GM19395 (cell line): ENCODE measurements around the gene NDST3.

ENCODE experiments used
- ATAC-seq: cut with Tn5 transposase; IDR thresholded peaks from one replicate; pipeline ENCODE4 v1.9.1; 2021; ENCODE audit warnings: mild to moderate bottlenecking, moderate library complexity; ENCODE audit not compliant: unreplicated experiment

NDST3 gene

DNA sequence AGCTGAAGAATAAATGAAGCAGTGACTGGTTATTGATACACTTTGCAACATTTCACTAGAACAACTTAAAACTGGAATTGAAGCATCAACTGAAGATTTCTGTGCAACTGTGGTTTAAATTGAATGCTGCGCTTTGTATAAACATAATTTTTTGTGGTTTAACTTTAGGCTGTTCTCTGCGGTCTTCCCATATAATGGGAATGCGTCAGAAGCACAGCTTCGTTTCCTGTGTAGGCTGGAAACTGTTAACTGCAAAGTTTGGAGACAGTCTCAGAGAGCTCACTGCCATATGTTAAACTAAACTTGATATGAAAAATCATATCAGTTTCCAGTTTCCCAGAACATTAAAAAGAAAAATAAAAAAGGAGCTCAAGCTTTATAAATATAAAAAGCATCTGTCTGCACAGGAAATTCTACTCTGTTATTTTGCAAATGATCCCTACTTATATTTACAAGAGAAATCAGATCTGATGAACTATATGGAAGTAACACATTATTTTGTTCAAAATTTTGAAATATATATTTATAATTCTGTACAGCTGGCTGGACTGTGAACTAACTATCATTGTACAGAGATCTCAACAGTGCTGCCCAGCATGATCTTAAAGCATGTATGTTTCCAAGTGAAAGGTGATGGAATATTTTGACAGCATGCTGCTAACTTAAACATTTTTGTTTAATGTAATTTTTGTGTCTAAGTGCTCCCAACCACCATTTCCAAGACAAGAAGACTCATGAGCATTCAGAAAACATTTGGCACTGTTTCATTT is 139.9 kb downstream of the NDST3 start:
- ATAC-seq: no peak

DNA sequence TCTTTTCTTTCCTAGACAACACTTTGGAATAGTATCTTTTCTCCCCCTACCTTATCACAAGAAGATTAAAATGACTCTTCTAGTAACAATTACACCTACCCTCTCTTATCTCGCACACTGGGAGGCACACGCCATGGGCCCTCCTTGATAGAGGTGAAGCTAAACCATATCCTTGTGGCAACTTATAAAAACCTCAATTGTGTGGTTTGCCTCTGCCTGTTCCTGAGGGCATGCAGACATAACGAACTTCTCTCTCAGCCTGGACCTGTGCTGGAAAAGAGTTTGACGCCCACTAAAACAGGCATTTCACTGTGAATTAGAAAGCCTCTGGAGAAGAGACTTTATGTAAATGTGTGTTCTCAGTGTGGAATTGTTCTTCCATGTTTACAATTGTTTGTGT is 141.2 kb downstream of the NDST3 start:
- no peak for ATAC-seq

DNA sequence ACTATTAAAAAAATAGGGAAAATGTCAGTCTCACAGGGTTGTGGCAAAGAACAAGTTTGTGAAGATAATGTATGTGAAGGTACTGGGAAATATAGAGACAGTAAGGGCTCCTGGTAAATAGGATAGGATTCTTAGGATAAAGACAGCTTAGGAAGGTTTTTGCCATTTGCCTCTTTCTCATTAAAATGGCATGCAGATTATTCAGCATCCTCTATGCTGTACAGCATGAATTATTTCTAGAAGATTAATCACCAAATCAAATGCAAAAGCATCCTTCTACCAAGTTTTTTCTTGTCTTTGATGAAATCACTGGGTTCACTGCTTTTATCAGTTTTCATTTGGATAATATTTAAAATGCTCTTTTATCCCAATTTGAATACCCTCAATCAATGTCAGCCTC is 142.8 kb downstream of the NDST3 start:
- ATAC-seq: no peak

DNA sequence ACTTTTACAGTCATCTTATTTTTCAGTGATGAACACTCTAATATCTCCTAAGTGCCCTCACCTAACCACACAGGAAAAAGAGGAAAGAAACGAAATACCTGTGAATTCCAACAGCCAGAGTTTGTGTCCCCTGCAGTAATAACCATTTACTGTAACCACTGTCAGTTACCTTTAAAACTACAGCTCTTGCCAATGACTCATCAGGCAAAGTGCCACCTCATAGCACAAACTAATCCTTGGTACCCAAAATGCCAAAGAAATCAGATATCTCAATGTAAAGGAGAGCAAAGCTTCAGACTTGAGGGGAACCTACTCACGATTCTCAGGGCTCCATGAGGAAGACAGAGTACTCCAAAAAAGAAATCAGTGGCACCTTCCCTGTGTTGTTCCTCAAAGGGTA is 146.5 kb downstream of the NDST3 start:
- no peak for ATAC-seq

DNA sequence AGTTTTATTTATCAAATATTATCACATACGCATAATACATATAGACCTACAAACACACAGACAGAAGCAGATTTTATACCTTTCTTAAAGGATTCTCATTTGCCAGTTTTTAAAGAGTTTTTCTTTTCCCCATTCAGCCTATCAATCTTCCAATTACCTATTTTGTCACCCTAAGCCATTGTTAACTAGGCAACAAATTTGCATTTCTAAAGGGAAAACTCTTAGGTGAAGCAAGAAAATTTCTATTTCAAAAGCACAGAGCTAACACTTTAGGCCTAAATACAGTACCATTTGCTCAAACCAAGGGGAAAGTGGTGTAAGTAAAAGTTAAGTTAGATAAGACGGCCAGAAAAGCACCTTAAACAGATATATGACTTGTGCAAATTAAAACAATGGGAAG is 156.6 kb downstream of the NDST3 start:
- ATAC-seq: no peak

DNA sequence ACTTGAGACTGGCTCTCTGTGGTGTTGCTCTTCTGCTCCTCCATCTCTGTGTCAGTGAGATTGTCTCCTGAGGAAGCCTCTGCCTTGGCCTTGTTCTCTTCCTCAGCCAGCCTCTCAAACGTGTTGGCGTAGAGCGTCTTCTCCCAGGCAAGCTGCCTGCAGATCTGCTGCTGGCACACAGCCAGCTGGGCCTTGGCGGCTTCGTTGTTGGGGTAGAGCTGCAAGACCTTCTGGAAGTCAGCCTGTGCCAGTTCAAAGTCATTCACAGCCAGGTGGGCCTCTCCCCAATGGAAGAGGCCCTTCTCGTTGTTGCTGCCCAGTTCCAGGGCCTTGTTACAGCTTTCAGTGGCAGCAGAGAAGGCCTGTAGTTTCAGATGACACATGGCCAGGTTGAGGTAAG is 159.1 kb downstream of the NDST3 start:
- no peak for ATAC-seq

DNA sequence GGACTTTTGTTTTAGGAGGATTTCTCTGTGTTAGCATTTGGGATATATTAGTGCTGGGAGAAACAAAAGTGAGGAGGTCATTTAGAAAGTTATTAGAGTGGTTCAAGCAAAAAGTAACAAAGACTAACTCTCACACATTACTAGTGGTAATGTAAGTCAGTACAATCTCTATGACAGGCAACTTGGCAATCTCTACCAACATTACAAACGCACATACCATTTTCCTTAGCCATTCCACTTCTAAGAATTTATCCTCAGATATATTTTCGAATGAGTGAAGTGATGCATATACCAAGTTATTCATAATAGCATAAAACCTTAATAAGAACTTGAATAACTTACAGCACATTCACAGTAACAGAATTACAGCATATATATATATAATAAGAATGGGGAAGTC is 172.3 kb downstream of the NDST3 start:
- no peak for ATAC-seq

DNA sequence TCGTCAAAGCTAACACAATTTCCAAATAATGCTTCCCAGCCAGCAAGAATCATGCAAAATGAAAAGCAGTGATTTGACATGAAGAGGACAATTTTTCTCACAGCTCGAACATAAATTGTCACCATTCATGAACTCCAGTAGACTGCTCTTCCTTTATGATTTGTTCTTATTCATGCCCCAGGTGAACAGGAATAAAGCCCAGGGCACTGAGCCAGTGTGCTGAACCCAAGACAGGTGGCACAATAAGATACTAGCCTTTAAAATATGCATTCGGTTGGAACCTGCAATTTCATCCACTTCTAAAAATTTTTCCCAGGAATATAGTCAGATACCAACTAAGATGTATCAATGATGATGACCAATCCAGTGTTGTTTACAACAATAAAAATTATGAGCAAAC is 178.8 kb downstream of the NDST3 start:
- no peak for ATAC-seq

DNA sequence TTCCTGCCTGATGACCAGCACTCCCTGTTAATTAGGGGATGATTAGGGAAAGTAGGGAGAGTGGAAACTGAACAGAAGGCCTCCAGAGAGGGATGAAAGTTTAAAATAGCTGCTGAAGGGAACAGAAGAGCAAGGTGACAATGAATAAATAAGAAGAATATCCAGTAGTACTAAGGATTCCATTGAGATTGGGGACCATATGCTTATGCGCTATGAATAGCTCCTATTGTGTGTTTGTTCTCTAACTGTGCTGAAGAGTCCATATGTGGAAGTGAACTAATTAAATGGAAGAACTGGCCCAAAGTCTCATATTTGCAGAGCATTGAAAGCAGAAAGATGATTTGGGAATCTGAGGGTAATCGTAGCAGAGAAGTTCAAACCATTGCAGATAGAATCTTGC is 181.5 kb downstream of the NDST3 start:
- ATAC-seq: no peak

DNA sequence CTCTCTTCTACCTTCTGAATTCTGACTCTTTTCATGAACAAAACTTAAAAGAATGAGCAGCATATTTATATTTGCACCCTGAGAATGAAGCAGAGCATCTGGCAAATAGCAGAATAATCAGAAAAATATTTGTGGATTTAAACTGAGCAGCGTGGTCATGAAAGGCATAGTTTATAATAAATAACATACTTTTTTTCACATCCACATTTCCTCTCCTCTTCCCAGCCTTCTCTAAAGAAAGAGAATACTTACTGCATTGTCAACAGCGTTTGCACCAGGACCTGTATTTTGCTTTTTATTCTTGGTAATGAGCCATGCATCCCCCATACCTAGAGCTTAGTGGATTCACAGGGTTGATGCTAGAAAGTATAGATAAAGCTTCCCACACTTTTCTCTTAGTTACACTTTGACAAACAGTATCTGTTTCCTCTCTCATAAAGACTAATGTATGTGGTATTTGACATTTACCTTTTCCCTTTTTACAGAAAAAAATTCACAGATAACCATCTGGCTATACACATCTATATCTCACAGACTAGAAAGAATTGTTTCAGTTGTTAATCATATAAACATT is 187.0 kb downstream of the NDST3 start:
- ATAC-seq: no peak

DNA sequence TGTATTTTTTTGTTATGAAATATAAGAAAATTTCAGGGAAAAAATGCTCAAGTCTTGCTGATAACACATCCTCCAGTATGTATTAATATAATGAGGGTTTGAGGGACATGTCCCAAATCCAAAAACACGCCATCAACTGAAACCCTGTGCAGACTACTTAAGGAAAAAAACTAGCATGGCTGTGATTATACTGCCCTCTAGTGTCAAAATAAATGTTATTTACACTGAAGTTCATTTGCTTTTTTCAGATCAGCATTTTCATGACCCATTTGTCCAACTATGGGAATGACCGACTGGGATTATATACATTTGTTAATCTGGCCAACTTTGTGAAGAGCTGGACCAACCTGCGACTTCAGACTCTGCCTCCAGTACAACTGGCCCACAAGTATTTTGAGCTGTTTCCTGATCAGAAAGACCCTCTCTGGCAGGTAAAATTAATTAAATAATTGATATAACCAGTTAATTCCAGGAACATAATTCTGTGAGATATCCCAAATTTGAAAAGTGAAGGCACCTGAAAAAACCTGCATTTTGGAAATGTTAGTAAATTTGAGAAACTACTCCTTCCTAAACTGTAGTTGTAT is 190.1 kb downstream of the NDST3 start:
- ATAC-seq: peak; percentile 82

DNA sequence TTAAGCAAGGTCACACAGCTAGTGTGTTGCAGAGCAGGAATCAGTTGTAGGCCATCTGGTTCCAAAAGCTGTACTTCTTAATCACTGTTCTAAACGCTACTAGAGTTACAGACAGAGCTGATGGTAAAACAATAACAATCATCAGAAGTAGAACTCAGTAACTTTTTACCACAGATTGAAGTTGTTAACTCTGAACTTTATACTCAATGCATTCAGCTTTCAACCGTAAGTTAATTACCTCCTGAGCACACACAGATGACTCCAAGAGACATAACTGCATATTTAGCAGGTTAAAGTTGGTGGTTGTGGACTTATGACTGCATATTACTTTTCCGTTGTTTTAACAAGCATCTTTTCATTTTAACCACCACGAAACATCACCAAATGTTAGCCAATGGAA is 191.2 kb downstream of the NDST3 start:
- ATAC-seq: no peak

DNA sequence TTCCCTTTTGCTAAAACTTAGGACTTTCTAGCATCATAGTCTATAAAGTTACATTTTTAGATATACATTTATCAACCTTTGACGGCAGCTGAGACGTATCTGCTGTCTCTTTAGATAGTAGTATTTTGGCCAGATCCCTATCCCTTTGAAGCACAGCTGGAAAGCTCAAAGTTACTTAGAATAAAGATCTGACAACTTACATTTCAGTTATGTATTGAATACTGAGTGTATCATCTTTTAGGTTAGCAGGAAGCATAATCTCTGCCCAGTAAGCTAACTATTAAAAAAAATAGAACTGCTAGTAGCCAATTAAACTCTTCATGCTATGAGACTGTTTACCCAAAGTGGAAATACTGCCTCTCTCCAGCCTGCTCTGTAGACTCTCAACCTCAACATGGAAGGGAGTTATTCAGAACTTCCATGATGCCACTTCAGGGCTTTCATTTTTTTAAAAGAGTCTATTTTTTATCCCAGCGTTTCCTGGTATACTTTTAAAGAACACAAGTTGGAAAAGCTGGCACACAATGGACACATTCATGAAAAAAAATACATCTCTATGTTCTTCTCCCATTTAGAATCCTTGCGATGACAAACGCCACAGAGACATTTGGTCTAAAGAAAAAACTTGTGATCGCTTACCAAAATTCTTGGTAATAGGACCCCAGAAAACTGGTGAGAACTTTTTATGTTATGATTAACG is 192.2 kb downstream of the NDST3 start:
- ATAC-seq: no peak

DNA sequence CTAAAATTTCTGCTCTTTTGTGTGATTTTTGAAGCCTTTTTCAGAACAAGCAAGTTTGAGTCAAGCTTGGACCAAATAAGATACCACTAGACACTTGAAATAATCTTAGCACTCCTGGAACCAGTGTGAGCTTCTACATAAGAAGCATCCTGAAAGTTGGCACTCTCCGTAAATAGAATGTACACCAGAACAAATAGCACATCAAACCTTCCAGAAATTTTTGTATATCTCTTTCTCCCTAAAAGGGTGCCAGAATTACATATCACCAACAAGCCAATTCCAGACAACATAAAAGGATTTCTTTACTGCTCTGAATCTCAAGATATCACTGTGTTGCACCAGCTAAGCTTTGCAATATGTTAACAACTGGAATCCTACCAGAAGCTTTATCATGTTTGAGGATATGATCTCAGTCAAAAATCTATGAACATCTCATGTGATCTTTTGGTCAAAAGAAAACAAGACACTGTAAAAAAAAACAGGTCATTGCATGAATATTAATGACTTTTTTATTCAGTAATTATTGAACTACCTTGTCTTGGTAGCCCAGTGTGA is 201.4 kb downstream of the NDST3 start:
- ATAC-seq: no peak

DNA sequence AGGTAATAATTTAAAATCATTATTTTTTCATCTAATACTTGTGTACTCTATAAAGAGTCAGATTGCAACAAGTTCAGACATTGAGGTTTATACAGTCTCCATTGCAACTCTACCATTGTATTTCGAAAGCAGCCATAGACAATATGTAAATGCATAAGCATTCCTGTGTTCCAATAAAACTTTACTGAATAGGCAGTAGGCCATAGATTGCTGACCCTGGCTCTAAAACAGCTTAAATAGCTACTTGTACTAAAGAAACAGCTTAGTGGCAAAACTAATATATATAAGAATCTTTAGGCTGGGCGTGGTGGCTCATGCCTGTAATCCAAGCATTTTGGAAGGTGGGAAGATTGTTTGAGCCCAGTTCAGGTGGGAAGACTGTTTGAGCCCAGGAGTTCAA is 203.2 kb downstream of the NDST3 start:
- no peak for ATAC-seq

DNA sequence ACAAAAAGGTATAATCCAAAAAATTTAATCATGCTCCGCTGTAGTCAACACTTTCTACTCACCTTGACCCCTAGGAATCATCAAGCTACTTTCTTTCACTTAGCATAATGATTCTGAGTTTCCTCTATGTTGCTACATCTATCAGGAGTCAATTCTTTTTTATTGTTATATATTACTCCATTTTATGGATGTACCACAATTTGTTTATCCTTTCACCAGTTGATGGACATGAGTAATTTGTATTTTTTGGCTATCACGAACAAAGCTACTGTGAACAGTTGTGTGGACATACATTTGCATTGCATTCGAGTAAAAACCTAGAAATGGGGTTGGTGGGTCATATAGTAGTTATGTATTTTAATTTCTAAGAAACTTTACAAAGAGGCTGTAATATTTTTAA is 215.6 kb downstream of the NDST3 start:
- ATAC-seq: no peak

DNA sequence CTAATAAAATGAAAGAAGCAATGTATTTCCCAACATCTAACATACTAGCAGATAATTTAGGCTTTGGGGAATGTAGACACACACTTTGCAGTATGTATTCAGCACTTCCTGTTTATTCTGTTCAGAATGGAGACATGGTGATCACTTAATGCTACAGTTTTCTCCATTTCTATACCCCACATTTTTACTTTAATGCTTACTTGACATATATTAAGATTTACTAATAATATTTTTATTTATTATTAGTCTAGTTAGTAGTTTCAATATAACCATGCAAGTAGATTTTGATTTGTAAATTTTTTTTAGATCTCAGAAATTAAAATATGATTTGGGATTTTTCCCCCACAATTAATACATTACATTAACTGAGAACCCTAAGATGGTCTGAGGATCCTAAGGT is 220.1 kb downstream of the NDST3 start:
- no peak for ATAC-seq

DNA sequence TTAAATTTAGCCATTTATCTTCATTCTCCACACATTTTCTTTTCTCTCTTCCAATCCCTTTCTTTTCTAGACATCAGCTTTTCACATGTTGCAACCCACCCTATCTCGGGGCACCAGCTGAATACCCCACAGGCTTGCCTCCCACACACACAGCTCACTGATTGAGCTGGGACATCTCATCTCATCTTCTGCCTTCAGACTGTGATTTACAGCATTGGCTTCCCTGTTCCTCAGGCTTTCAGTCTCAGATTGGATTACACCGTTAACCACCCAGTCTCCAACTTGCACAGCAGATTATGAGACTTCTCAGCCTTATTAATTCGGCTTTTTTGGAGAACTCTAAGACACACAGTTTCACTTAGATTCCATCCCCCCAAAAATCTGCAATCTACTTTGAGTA is 224.8 kb downstream of the NDST3 start:
- no peak for ATAC-seq

DNA sequence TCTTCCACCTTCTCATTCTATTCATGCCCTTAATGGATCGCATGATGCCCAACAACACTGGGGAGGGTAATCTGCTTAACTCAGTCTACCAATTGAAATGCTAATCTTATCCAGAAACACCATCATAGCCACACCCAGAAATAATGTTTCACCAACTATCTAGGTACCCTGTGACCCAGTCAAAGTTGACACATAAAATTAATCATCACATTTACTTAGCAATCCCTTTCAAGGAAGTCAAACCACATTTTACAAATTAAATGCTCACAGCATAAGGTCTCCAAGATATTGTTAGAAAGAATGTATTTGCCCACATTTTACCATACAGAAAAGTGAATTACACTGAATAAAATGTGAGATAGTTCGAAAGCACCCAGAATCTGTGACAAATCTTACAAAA is 226.0 kb downstream of the NDST3 start:
- ATAC-seq: no peak

DNA sequence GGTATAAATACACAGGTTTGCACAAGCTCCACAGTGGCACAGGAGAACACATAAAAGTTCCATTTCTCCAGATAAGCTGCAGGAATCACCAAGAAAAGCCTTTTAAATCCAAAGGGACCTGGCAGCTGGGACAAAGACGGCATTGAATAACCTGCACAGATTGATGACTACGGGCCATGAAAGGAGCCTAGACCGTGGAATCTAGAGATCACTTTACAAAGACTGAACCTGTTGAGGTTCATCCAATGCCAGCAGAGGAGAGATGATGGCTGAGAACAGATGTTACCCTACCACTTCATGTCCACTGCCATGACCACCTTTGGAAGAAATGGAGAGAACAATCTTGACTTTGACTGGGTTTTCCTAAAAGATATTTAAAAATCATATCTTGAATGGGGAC is 229.8 kb downstream of the NDST3 start:
- ATAC-seq: no peak

DNA sequence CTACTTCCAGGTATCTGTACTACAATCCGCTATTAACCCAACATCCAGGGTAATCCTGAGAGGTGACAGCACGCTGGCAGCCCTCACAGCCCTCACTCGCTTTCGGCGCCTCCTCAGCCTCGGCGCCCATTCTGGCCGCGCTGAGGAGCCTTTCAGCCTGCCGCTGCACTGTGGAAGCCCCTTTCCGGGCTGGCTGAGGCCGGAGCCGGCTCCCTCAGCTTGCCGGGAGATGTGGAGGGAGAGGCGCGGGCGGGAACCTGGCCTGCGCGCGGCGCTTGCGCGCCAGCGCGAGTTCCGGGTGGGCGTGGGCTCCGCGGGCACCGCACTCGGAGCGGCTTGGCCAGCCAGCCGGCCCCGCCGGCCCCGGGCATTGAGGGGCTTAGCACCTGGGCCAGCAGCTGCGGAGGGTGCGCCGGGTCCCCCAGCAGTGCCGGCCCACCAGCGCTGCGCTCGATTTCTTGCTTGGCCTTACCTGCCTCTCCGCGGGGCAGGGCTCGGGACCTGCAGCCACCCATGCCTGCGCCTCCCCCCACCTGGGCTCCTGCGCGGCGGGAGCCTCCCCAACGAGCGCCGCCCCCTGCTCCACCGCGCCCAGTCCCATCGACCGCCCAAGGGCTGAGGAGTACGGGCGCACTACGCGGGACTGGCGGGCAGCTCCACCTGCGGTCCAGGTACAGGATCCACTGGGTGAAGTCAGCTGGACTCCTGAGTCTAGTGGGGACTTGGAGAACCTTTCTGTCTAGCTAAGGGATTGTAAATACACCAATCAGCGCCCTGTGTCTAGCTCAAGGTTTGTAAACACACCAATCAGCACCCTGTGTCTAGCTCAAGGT is 231.2 kb downstream of the NDST3 start:
- ATAC-seq: peak; percentile 79
